HG03521 (cell line): ENCODE results near the gene KRT31.
"Not testable (repeated sequence)": the region's sequence is repeated elsewhere in the genome, so short reads cannot be mapped to it uniquely, and the experiment has no call there.

Experiments used
- ATAC-seq: cut with Tn5 transposase; IDR thresholded peaks from one replicate; pipeline ENCODE4 v1.9.1; 2021; ENCODE audit warnings: mild to moderate bottlenecking, moderate library complexity; ENCODE audit not compliant: unreplicated experiment

The KRT31 gene

DNA sequence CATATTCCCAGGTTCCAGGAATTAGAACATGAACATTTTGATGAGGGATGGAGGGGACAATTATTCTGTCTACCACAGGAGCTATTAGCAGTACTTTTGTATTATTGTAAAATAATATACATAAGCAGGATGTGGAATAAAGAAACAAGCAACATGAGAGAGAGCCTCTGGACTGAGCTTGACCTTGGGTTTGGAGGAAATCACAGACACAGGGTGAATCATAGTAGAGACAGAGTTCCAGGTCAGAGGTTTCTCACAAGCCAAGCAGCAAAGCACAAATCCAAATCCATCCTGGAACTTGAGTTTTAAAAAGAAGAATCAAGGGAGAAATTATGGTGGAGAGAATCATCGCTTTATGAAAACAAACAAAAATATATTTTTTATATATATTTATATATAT is 5.1 kb downstream of the KRT31 start:
- ATAC-seq, result no peak

DNA sequence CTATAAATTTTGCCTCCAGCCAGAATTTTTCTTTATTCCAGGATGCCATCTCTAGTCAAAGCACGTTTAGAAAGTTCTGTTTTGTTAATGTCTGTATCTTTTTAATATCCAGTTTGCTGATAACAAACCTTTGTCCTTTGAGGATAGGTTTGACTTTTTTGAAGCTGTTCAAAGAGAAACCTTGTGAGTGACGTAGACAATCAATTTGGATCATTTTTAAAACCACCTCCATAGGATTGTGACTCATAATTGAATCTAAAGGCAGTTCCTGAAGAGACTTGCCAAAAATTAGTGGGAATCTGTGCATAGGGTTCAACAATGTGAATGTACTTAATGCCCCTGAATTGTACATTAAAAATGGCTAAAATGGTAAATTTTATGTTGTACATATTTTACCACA is 5.9 kb downstream of the KRT31 start:
- ATAC-seq, result no peak

DNA sequence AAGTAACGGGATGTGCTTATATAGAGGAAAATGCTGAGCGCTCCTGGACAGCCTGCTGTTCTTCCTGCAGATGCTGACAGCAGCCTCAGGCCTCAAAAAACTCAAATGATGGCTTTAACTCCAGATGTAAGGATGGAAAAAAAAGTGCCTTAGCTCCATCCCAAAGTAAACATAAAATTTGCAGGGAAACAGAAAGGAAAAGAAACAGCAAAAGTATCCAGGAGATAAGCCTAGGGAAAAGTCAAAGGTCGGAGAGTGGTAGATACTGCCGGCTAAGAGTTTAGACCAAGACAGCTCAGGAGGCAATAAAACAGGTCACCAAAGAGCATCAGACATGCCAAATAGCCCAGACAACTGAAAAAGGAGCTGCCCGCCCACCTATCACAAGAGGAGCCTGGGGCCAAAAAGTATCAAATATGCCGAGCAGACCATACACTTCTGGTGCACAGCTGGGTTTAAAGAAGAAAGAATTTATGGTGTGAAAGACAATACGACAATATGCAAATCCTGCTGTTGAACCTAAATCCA is 6.9 kb downstream of the KRT31 start:
- no peak for ATAC-seq

DNA sequence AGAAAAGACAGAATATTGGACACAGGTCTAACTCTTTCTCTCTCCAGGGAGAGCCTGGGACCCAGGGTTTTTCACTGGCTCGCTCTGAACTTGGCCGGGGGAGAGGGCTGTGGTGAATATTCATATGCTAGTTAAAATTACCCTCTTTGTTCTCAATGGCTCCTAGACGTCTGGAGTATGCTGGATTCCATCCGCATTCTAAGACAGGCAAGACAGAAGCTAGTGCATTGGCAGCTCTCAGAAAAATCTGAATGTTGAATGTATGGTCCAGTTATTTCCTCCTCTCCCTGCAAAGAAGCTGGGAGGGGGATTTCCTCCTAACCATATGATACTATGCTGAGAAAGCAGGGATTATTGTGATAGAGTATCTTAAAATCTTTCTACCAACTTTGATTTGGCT is 9.7 kb downstream of the KRT31 start:
- ATAC-seq, result no peak

DNA sequence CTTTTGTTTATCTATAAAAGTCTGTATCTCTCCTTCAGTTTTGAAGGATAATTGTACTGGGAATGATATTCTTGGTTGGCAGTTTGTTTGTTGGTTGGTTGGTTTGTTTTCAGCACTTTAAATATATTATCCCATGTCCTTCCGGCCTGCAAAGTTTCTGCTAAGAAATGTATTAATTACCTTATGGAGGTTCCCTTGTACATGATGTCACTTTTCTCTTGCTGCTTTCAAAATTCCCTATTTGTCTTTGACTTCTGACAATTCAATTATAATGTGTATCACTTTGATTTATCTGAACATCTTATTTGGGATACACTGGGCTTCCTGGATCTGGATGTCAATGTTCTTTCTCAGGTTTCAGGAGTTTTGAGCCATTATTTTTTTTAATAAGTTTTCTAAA is 11.2 kb downstream of the KRT31 start:
- no peak for ATAC-seq

DNA sequence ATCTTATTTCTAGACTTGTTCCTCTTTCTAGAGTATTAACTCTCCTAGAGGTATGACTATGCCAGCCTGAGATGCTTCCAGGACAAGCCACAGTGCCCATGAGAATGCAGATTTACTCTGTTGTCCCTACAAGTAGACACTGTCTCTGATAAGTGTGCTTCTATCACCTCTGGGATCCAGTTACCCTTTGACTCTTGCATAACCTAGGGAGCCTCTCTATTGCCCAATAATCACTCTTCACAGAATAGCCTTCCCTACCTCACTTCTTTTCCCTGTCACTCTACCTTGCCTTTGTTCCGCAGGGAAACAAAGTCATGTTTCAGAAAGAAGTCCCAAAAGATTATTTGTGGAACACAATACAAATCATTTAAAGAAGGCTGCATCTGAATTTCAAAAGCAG is 13.7 kb downstream of the KRT31 start:
- no peak for ATAC-seq

DNA sequence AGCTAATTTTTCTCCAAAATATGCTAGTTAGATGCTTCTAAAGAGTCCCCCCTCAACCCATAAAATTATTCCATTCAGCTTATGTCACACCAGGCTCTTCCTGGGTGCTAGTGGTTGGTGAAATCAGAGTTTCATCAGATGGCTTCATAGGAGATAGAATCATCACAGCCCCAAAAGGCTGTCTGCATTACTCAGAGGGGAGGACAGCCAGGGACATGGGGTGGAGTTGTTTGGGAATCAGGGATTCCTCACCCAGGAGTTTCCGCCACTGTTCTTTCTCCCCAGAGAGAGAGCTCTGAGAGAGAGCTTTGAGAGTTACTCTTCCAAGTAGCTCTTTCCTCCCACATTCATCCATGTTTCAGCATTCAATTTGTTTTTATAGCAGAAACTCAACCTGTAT is 15.0 kb downstream of the KRT31 start:
- ATAC-seq, result no peak

DNA sequence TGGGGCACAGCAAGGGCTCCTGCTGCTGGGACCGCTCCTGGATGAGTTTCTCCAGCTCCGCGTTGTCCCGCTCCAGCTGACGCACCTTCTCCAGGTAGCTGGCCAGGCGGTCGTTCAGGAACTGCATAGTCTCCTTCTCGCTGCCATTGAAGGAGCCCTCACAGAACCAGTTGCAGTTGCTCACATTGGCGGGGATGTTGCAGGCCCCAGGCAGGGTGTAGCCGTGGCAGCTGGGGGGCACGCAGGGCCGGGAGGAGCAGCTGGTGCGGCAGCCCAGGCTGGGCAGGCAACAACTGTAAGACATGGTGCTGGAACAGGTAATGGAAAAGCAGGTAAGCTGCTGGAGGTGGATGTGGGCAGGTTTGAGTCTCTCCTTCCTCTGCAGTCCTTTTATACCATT is 15.5 kb downstream of the KRT31 start, which contains the start of gene KRT34:
TSS of gene KRT34 (minus strand) at position 364 of the 400 bp plus-strand sequence. CDS start at position 304, 60 bp downstream.
- ATAC-seq, result not testable (repeated sequence)

DNA sequence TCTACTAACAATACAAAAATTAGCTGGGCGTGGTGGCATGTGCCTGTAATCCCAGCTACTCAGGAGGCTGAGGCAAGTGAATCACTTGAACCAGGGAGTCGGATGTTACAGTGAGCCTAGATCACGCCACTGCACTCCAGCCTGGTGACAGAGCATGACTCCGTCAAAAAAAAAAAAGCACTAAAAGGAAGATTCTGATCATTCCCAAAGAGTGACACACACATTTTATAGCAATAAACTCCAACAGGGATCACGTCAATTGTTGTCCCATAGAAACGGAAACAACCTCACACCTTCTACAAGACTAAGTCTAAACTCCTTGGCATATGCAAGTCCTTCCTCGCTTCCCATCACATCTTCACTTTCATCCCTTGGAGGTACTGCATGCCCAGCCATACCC is 17.3 kb downstream of the KRT31 start:
- not testable (repeated sequence) for ATAC-seq

DNA sequence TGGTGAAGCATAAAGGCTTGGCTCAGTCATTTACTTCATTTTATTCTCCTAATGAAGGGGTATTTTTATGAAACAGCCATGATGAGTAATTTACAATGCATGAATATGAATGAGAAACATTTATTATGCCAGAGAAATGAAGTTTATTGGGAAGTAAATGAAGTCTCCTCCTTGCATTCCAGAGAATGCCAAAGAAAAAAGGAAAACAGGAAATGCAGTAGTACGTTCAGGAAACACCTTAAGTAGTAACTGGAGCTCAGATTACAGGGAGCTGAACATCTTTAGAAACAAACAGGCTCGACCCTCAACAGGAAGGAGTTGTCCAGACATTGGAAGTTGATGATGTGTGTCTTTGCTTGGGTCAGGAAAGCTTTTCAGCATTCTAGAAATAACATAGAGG is 19.9 kb downstream of the KRT31 start:
- ATAC-seq, result no peak

DNA sequence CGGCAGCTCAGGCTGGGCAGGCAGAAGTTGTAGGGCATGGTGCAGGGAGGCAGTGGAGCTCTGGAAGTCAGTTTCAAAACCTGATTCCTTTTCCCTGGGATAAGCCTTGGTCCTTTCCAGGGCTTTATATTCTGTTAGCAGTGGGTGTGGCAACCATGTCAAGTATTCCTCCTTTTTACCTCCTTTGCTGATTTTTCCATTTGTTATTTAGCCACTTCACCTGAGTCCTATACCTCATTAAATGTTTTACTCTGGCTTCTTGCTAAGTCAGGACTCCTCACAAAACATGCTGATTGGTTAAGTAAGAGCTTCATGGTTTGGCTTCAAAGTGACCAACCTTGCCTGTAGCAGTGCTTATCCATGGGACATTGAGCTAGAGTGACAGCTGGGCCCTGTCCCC is 27.7 kb downstream of the KRT31 start, which contains the start of gene KRT33B:
TSS of gene KRT33B (minus strand) at position 101 of the 400 bp plus-strand sequence. CDS start at position 38, 63 bp downstream.
- no peak for ATAC-seq

DNA sequence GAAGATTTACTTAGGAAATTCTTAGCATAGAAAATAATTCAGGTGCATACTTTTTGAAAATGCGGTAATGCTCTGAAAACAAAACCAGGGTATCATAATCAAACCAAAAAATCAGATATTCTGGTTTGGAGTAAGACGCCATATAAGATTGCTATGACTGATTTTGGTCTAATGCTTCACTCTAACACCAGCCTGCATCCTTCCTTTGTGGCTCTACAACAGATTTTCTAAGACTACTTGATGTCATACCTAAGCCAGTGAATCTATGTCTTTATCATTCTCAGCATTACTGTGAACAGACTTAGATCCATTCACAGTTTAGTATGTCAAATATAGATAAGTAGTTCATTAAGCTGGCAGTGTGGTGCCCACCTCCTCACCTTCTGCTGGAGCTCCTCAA is 28.4 kb downstream of the KRT31 start:
- ATAC-seq, result no peak

DNA sequence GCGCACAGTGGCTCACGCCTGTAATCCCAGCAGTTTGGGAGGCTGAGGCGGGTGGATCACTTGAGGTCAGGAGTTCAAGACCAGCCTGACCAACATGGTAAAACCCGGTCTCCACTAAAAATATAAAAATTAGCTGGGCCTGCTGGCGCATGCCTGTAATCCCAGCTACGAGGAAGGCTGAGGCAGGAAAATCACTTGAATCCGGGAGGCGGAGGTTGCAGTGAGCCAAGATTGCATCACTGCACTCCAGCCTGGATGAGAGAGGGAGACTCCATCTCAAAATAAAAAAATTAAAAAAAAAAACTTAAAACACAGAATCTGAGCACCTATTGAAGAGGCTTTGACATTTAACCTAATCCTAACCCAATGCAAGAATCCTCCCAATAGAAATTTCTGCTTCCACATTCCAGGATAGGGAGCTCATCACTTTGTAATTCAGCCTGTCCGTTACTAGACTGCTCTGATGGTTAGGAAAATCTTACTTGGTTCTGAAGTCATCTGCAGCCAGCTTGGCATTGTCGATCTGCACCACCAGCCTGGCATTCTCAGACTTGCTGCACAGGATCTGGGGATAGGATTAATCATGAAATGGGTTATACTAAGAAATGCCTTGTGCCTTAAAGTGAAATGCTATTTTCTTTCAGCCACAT is 29.9 kb downstream of the KRT31 start:
- no peak for ATAC-seq

DNA sequence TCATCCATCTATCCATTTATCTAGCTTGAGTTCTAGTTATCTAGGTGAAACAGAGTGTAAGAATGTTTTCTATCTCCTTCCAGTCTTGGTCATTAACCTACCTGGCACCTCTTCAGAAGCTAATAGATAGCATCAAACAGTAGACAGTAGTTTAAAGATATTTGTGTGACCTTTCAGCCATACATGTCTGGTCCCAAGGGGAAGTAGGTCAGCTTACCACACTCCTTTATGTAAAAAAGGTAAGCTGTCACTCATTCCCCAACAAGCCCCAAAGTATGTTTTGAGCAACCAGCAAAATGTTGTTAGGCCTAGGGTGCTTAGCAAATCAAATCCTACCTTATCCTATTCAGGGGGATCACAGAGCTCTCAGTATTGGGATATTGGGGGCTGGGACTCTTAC is 31.3 kb downstream of the KRT31 start:
- ATAC-seq, result no peak

DNA sequence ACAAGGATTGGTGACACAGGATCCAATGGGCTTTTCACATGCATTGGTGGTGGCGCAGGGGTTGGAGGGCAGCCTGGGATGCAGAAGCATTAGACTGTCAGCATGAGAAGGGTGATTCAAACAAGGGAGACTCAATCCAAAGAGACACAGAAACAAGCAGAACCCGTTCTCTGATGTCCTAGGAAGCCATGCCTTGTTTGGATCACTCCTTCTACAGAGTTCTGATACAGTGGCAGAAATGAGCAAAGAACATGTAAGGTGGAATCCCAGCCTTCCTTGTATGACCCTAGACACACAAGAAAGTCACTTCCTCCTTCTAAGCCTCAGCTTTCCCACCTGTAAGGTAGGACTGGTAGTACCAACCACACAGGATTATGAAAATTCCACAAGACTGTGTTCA is 33.5 kb downstream of the KRT31 start:
- no peak for ATAC-seq

DNA sequence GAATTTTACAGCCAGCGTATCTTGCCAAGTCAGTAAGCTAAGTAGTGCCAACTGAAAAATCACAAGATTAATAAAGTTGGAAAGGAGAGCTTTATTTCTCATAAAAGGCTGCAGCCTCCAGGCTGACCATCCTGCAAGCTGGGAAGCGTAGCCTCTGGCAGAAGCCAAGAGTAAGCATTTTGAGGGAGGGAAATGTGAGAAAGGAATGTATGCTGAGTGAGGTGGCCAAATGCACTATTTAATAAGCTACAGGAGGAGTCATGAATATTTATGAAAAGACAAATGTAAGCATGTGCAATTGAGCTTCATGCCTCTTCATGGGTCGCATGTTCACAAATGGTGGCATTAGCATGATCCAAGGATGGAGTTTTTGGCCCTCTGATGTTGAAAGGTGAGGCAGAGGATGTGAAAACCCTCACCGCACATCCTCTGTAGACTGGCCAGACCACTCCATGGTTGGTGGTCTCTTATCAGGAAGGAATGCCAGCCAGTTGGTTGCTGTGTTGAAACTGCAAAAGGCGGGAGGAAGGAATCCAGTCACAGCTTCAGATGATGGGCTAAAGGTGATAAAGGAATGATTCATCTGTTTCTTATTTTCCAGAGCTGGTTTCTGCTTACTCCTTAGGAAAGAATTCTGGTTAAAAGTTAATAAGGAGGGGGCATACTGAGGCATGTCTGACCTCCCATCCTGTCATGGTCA is 37.0 kb downstream of the KRT31 start:
- no peak for ATAC-seq

DNA sequence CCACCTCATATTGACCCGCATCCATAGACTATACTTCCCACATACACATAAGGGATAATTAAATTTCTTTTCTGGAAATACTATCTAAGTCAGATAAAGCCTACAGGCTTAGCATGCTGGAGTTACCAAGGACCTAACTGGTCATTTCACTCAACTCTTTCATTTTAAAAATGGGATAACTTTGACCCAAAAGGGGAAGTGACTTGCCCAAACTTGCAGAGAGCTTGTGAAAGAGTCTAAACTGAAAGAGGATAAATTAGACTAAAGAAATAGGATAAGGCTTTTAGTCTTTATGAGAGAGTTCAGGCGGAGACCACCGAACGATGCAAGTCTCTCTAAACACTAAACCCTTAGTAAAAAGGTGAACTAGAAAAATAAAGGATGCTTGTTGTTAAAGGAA is 42.9 kb downstream of the KRT31 start:
- ATAC-seq, result no peak

DNA sequence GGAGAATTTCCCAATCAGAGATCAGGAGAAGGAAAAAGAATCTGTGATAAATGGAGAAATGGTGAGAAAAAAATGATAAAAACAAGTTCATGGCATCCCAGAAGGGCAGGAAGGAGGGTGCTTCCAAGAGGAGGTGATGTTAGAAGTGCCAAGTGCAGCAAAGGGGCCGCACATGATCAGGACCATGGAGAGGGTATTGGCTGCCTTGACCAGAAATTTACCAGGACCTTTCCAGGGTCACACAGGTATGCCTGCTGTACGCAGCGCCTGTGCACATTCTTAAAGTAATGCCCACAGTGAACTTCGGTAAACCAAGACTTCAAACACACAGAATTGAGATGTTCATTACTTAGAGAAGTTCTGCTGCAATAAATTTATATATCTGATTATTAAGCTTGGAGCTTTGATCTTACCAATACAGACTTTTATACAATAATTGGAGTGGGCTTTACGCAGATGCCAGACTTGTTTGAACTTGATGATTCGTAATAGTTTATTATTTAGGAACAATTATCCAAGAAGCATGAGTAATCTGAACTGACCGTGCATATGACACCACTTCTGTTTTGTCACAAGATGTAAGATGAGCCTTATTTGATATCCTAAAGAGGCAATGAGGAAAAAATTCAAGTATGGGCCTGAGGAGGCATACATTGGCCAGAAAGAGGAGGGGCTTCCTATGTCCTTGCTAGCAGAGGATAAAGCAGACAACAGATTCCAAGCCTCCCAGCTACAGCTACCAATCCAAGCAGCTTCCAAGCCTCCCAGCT is 44.6 kb downstream of the KRT31 start:
- ATAC-seq, result no peak

DNA sequence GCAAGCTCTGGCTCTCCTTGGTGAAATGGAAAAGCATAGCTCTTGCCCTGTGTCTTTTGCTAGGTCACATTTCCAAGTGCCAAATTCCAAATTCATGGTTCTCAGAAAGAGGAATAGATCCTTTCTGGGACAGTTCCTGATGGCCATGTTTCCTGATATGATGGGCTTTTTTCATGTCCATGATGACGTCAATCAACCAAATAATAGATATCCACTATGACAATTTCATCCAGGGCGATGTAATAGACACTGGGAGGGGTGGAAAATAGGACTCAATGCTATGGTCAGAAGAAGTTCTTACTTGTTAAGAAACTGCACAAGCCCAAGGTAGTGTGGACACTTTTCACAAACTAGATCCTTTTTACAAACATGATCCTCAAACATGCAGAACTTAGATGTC is 46.2 kb downstream of the KRT31 start:
- no peak for ATAC-seq

DNA sequence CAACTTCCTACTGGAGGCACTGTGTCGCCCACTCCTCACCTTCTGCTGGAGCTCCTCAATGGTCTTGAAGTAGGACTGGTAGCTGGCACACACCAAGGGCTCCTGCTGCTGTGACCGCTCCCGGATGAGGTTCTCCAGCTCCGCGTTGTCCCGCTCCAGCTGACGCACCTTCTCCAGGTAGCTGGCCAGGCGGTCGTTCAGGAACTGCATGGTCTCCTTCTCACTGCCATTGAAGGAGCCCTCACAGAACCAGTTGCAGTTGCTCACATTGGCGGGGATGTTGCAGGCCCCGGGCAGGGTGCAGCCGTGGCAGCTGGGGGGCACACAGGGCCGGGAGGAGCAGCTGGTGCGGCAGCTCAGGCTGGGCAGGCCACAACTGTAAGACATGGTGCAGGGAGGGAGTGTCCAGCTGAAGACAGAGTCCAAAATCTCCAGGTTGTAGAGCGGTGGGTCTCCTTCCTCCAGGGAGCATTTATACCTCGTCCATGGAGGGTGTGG is 47.0 kb downstream of the KRT31 start, which contains the start of gene KRT33A:
TSS of gene KRT33A (minus strand) at position 448 of the 498 bp plus-strand sequence. CDS start at position 387, 61 bp downstream.
- not testable (repeated sequence) for ATAC-seq
